HG03108 (cell line): ENCODE results near the gene PLCL2.
"Not testable (repeated sequence)": the region's sequence is repeated elsewhere in the genome, so short reads cannot be mapped to it uniquely, and the experiment has no call there.

ENCODE experiments used
- ATAC-seq: cut with Tn5 transposase; IDR thresholded peaks from one replicate; pipeline ENCODE4 v1.9.1; 2021; ENCODE audit warnings: moderate library complexity; ENCODE audit not compliant: unreplicated experiment

Gene PLCL2

DNA sequence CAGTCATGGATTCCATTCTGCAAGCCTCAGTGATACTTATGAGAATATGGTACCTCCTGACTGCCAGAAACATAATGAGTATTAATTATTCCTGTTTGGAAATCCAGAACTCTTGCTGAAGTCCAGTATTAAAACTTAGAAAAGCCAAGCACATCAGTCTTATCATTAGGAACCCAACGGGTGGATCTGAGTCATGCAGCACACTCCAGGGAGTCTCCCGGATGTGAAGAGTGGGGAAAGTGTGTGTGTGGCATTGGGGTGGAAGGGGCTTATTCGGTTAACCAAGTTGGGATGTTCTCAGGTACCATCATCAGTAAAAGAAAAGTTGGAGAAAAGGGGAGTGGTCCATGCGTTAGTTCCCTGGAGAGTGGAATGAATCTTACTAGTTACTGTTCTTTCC, 181.1 kb downstream of the PLCL2 start:
- ATAC-seq: no peak

GRCh38 chr3:17069754-17070153, 185.0 kb downstream of the PLCL2 start:
- no peak for ATAC-seq

DNA sequence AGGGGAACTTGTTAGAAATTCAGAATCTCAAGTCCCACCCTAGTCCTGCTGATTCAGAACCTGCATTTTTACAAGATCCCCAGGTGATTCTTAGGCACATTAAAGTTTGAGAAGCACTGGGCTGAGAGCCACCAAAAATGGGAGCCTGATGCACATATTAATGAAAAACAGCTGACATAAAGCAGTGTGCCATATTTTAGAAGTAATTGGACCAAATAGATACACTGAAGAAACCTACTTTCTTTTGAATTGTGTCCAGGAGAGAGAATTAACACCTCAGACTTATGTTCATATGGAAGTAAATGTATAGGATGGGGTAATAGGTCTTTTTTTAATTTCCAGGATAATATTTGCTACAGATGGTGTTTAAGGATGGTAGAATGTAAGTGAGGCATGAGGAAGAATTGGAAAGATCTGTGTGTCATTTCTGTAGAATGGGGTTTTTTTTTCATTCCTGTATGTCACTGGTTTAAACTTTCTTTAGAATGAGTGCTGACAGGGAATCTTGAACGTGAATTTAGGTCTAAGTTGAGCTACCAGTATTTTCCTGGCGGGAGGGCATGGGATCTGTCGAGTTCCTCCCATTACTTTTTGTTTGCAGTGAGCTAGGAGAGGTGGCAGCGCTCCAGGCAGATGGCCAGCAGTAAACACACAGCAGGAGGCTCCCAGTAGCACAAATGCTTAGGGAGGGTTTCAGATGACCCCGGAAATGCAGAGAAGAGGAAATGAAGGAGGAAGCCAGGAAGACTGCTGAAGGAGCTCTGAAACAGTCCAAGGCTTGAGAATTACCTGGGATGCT, 185.6 kb downstream of the PLCL2 start:
- ATAC-seq: no peak

DNA sequence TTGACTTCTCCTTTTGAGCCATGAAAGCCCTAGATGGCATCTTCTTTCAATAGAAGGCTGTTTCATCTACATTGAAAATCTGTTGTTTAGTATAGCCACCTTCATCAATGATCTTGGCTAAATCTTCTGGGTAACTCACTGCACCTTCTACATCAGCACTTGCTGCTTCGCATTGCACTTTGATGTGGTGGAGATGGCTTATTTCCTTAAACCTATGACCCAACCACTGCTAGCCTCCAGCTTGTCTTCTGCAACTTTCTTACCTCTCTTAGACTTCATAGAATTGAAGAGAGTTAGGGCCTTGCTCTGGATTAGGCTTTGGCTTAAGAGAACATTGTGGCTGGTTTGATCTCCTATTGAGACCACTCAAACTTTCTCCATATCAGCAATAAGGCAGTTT, 189.8 kb downstream of the PLCL2 start:
- ATAC-seq: no peak

- no peak for ATAC-seq
These were observed 190.6 kb downstream of the PLCL2 start for GRCh38 chr3:17075358-17075757.

DNA sequence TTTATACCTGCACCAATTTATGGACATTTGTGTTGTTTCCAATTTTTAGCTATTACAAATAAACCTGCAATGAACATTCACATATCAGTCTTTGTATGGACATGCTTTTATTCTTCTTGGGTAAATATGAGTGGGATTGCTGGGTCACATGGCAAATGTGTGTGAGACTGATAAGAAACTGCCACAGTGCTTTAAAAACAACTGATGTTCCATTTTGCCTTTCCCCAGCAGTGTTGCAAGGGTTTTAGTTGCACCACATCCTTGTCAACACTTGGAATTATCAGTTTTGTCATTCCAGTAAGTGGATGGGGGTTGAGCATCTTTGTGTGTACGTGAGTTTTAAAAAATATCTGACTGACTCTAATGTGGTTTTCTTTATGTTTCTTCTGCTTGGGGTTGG, 191.2 kb downstream of the PLCL2 start:
- no peak for ATAC-seq

GRCh38 chr3:17076940-17077605, 192.3 kb downstream of the PLCL2 start:
- no peak for ATAC-seq

- ATAC-seq: no peak
These were observed 192.9 kb downstream of the PLCL2 start for GRCh38 chr3:17077606-17078005.

DNA sequence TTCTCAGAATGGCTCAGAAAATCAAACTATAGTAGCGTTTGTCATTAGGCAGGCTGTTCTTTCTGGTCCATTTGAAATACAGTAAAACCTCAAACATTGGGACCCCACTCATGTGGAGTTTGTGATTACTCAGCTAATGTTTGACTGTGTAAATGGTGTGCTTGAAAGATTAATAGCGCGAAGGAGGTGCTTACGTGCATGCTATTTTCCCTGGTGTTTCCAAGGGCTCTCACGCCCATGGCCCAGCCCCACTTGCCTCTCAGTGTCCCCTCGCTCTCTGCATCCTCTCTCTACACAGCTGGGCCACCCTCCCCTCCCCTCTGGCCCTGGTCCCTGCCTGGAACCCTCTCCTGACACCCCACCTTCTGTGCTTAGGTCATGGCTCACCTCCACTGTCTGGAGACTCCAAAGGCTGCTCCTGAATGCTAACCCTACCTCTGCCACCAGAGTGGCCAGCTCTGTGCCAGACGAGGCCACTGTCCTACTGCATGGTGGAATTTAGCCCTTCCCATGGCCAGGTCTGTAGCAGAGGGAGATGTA, 194.2 kb downstream of the PLCL2 start:
- no peak for ATAC-seq

GRCh38 chr3:17079933-17080332, 195.2 kb downstream of the PLCL2 start:
- no peak for ATAC-seq

- no peak for ATAC-seq
These were observed 196.8 kb downstream of the PLCL2 start for GRCh38 chr3:17081520-17081919.

GRCh38 chr3:17087509-17087908, 202.8 kb downstream of the PLCL2 start:
- no peak for ATAC-seq

- ATAC-seq: no peak
These were observed 203.3 kb downstream of the PLCL2 start for GRCh38 chr3:17088017-17088416.

GRCh38 chr3:17088602-17089313, 204.0 kb downstream of the PLCL2 start:
- no peak for ATAC-seq

DNA sequence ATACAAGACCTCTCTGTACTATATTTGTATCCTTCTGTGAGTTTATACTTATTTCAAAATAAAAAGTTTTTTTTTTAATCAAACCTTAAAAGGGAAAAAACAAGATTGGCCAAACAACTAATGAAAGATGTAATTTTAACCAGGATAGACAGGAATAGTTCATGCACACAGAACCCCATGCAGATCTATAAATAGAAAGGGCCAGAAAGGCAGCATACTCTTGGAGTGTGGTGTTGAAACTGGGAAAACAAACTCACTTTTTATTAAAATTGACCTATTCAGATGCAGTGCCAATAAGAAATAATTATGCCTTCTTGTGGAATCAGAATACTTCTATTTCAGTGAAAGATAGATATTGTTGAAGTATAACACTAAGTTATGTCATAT, 204.6 kb downstream of the PLCL2 start:
- ATAC-seq: no peak

- no peak for ATAC-seq
These were observed 205.7 kb downstream of the PLCL2 start for GRCh38 chr3:17090280-17090983.

GRCh38 chr3:17091910-17092582, 207.3 kb downstream of the PLCL2 start:
- ATAC-seq: no peak

DNA sequence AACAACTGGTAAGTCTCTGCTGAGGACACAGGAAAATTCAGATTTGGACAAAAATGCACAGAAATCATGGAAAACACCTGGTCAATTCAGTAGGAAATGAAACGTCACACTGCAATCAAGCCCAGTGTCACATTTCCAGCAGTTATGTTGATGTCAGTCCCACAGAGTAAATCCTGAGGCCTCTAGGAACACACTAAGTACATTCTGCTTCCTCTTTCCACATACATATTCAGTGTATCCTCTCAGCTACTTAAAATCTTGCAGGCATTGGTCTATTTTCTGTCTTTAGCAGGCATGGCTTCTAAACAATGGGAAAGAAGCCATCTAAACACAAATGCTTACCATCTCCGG, 207.8 kb downstream of the PLCL2 start:
- no peak for ATAC-seq

GRCh38 chr3:17094551-17094950, 209.8 kb downstream of the PLCL2 start:
- ATAC-seq: no peak

- no peak for ATAC-seq
These were observed 218.8 kb downstream of the PLCL2 start for GRCh38 chr3:17103579-17103978.

DNA sequence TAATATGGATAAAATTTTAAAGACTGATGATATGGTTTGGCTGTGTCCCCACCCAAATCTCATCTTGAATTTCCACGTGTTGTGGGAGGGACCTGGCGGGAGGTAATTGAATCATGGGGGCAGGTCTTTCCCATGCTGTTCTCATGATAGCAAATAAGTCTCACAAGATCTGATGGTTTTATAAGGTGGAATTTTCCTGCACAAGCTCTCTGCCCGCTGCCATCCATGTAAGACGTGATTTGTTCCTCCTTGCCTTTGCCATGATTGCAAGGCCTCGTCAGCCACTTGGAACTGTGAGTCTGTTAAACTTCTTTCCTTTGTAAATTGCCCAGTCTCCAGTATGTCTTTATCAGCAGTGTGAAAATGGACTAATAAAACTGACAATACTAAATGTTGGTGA, 222.0 kb downstream of the PLCL2 start:
- ATAC-seq: not testable (repeated sequence)
